ENCODE results near the gene PBX1.

Gene PBX1

GRCh38 chr1:164868990-164869389 is 310.0 kb downstream of the PBX1 start:
- Mint-ChIP-seq H3K36me3 (ENCODE audit: low read depth) (no peaks in the 10 kb centered on the region), H3K27me3 (no peaks in the 10 kb centered on the region), H3K4me3 (no peak overlapping the region), H3K4me1 (no peaks in the 10 kb centered on the region), H3K27ac (no peak overlapping the region), H3K9me3 (peaks cover 5% of the 10 kb centered on the region)
- DNase-seq (no peak), ATAC-seq (no peak)

GRCh38 chr1:164875518-164875917 is 316.5 kb downstream of the PBX1 start:
- Mint-ChIP-seq H3K4me1 (no peaks in the 10 kb centered on the region), H3K9me3 (no peaks in the 10 kb centered on the region), H3K27me3 (no peaks in the 10 kb centered on the region), H3K36me3 (ENCODE audit: low read depth) (no peaks in the 10 kb centered on the region), H3K27ac (no peak overlapping the region), H3K4me3 (no peak overlapping the region)
- DNase-seq (no peak), ATAC-seq (no peak)

- no peak for ATAC-seq
Observed at GRCh38 chr1:164876398-164877116, 317.6 kb downstream of the PBX1 start.

GRCh38 chr1:164880199-164880598 is 321.2 kb downstream of the PBX1 start:
- Mint-ChIP-seq H3K4me1 (no peaks in the 10 kb centered on the region), H3K9me3 (no peaks in the 10 kb centered on the region), H3K4me3 (no peak overlapping the region), H3K36me3 (ENCODE audit: low read depth) (no peaks in the 10 kb centered on the region), H3K27me3 (no peaks in the 10 kb centered on the region), H3K27ac (no peak overlapping the region)
- no peak for DNase-seq
- no peak for ATAC-seq

More at GRCh38 chr1:164876398-164877116, 317.6 kb downstream of the PBX1 start:
- H3K27ac Mint-ChIP-seq = no peak overlapping the region
- no peaks in the 10 kb centered on the region for H3K27me3 Mint-ChIP-seq
- no peak overlapping the region for H3K4me3 Mint-ChIP-seq
- no peaks in the 10 kb centered on the region for H3K4me1 Mint-ChIP-seq
- no peaks in the 10 kb centered on the region for H3K36me3 Mint-ChIP-seq (ENCODE audit: low read depth)
- no peak for DNase-seq
- no peaks in the 10 kb centered on the region for H3K9me3 Mint-ChIP-seq

- Mint-ChIP-seq H3K4me3 (no peak overlapping the region), H3K36me3 (ENCODE audit: low read depth) (no peaks in the 10 kb centered on the region), H3K27me3 (no peaks in the 10 kb centered on the region), H3K4me1 (no peaks in the 10 kb centered on the region), H3K9me3 (no peaks in the 10 kb centered on the region), H3K27ac (no peak overlapping the region)
- no peak for DNase-seq
- ATAC-seq = no peak
Observed at GRCh38 chr1:164880644-164881043, 321.7 kb downstream of the PBX1 start.

- Mint-ChIP-seq H3K4me3 (no peak overlapping the region), H3K9me3 (peaks cover 9% of the 10 kb centered on the region), H3K36me3 (ENCODE audit: low read depth) (no peaks in the 10 kb centered on the region), H3K4me1 (no peaks in the 10 kb centered on the region), H3K27ac (no peak overlapping the region), H3K27me3 (no peaks in the 10 kb centered on the region)
- ATAC-seq = no peak
- no peak for DNase-seq
Observed at GRCh38 chr1:164885311-164885710, 326.3 kb downstream of the PBX1 start.

- Mint-ChIP-seq H3K27me3 (no peaks in the 10 kb centered on the region), H3K36me3 (ENCODE audit: low read depth) (no peaks in the 10 kb centered on the region), H3K4me1 (no peaks in the 10 kb centered on the region), H3K9me3 (peaks cover 14% of the 10 kb centered on the region), H3K4me3 (no peak overlapping the region), H3K27ac (no peak overlapping the region)
- ATAC-seq = no peak
- DNase-seq = no peak
Observed at GRCh38 chr1:164886101-164886500, 327.1 kb downstream of the PBX1 start.

- Mint-ChIP-seq H3K36me3 (ENCODE audit: low read depth) (no peaks in the 10 kb centered on the region), H3K4me1 (no peaks in the 10 kb centered on the region), H3K4me3 (no peak overlapping the region), H3K9me3 (peaks cover 11% of the 10 kb centered on the region), H3K27ac (no peak overlapping the region), H3K27me3 (no peaks in the 10 kb centered on the region)
- ATAC-seq = no peak
- DNase-seq = no peak
Observed at GRCh38 chr1:164891615-164892014, 332.6 kb downstream of the PBX1 start.

- Mint-ChIP-seq H3K27me3 (no peaks in the 10 kb centered on the region), H3K36me3 (ENCODE audit: low read depth) (no peaks in the 10 kb centered on the region), H3K9me3 (peaks cover 9% of the 10 kb centered on the region), H3K27ac (no peak overlapping the region), H3K4me1 (no peaks in the 10 kb centered on the region), H3K4me3 (no peak overlapping the region)
- no peak for ATAC-seq
- no peak for DNase-seq
Observed at GRCh38 chr1:164895026-164895912, 336.3 kb downstream of the PBX1 start.

GRCh38 chr1:164901031-164901430 is 342.0 kb downstream of the PBX1 start:
- H3K27me3 Mint-ChIP-seq = no peaks in the 10 kb centered on the region
- DNase-seq (no peak), ATAC-seq (no peak)
- H3K27ac Mint-ChIP-seq = no peak overlapping the region
- H3K36me3 Mint-ChIP-seq (ENCODE audit: low read depth) = no peaks in the 10 kb centered on the region
- no peaks in the 10 kb centered on the region for H3K4me1 Mint-ChIP-seq
- peaks cover 8% of the 10 kb centered on the region for H3K9me3 Mint-ChIP-seq
- no peak overlapping the region for H3K4me3 Mint-ChIP-seq

Measured in activated naive CD8-positive, alpha-beta T cell treated with anti-CD3 and anti-CD28 coated beads, Interleukin-2, amount 50 U/mL, for 24 hours (primary cell).